Peyer's patch (tissue), 4 donors: ENCODE measurements around the gene EXD3.

Experiments
- CTCF ChIP-seq, 6 experiments: fragments of 450-650 bp in 4 of 6; fragments of 200-600 bp in 2 of 6; sonication (generic) in 1 of 6; IDR thresholded peaks; one replicate each; pipeline ENCODE4 v1.5.1; 2017 to 2019; ENCODE audit warnings: antibody characterized with exemption in 6 of 6, mild to moderate bottlenecking in 3 of 6, moderate library complexity in 1 of 6
- POLR2A ChIP-seq, 2 donors: fragments of 450-650 bp; IDR thresholded peaks; one replicate each; pipeline ENCODE4 v1.5.1; 2017; ENCODE audit warnings: antibody characterized with exemption in 2 of 2, mild to moderate bottlenecking in 2 of 2, moderate library complexity in 2 of 2

DNA sequence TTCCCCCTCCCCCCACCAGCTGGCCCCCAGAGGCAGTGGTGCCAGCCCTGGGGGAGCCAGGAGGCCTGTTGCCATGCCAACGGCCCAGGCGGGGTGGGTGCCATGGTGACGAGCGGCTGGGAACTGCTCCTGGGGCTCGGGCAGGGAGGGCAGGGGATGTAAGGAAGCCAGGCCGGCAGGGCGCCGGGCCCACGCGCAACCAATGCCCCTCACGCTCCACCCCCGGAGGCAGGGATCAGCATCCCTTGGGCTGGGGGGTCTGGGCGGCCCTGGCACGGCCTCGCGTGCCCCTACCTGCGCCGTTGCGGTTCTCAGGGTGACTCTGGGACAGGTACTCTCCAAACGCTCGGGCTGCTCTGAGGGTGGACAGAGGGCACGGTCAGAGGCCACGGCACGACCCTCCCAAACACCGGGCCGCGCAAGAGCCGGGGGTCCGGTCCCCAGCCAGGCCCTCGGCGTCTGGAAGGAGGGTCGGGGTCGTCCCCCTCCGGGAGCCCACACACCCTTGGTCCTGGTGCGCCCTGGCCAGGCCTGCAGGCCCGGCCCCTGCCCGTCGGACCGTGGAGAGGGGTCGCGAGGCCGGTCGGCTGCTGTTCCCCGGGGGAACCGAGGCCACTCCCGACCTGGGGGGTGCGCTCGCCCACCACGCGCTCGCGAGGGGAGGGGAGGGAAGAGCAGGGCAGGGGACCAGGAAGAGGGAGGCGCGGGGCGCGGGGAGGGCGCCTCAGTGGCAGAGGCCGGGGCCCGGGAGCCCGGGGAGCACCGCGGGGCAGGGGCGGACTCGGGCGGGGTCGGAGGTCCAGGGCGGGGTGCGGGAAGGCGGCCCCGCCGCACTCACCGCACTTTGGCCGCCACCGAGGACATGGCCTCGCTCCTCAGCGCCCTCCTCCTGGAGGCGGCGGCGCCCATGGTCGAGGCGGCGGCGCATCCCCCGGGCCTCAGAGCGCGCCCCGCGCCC lies 35.5 kb upstream of the EXD3 start:
- TF ChIP-seq POLR2A (IDR thresholded peaks at IDR 0.05), result peak in 1 of 2 donors; percentile 36
- TF ChIP-seq CTCF (IDR thresholded peaks at IDR 0.05), result peak in 1 of 6 experiments; percentile 30
